WTC11 (cell line): Measurements from ENCODE around the gene ITK. TPM values are rescaled to one million over a fixed set of nuclear protein-coding genes. Genes with fewer than 3 reads are reported as not detected.

Experiments
- ATAC-seq: fragments of 200-7000 bp; cut with Tn5 transposase; 2 replicates; pipeline ENCODE4 v1.10.0; 2021; ENCODE audit warnings: mild to moderate bottlenecking, moderate library complexity
- CTCF ChIA-PET: fragments of 300-600 bp; sonication (Branson Sonifier 250); formaldehyde crosslinking; loops from one replicate; lab custom pipeline; 2021; ENCODE audit warnings: antibody characterized with exemption; lab: Charles Lee
- POLR2A ChIA-PET: fragments of 350-600 bp; sonication (Branson Sonifier 250); formaldehyde crosslinking; loops from one replicate; lab custom pipeline; 2021; ENCODE audit warnings: antibody characterized with exemption; lab: Charles Lee
- DNase-seq: peaks from one replicate; pipeline ENCODE4 v3.0.0; 2021; ENCODE audit warnings: low spot score
- H3K27ac Mint-ChIP-seq: 2 replicates; pipeline ENCODE4 v1.8.0; 2021; ENCODE audit warnings: mixed read lengths
- H3K27me3 Mint-ChIP-seq: 2 replicates; pipeline ENCODE4 v1.8.0; 2021; ENCODE audit warnings: low read depth, mild to moderate bottlenecking, moderate library complexity, mixed read lengths
- H3K36me3 Mint-ChIP-seq: 2 replicates; pipeline ENCODE4 v1.8.0; 2021; ENCODE audit warnings: mixed read lengths
- H3K4me1 Mint-ChIP-seq: 2 replicates; pipeline ENCODE4 v1.8.0; 2022; ENCODE audit warnings: mixed read lengths
- H3K4me3 Mint-ChIP-seq: 2 replicates; pipeline ENCODE4 v1.8.0; 2021; ENCODE audit warnings: mild to moderate bottlenecking, moderate library complexity, mixed read lengths
- H3K9me3 Mint-ChIP-seq: 2 replicates; pipeline ENCODE4 v1.8.0; 2021; ENCODE audit warnings: mixed read lengths
- ATF1 ChIP-seq: sonication (generic); formaldehyde crosslinking; IDR thresholded peaks from 2 replicates; pipeline ENCODE4 v1.8.1; 2023; ENCODE audit warnings: mild to moderate bottlenecking, moderate library complexity, missing genetic modification reagents
- ESRRA ChIP-seq: sonication (generic); formaldehyde crosslinking; IDR thresholded peaks from 2 replicates; pipeline ENCODE4 v1.8.1; 2022; ENCODE audit warnings: mild to moderate bottlenecking, missing genetic modification reagents, borderline replicate concordance
- ETV6 ChIP-seq: sonication (generic); formaldehyde crosslinking; IDR thresholded peaks from 2 replicates; pipeline ENCODE4 v1.8.1; 2022; ENCODE audit warnings: mild to moderate bottlenecking, missing genetic modification reagents
- FOXP1 ChIP-seq: sonication (generic); formaldehyde crosslinking; IDR thresholded peaks from 2 replicates; pipeline ENCODE4 v1.8.0; 2022; ENCODE audit warnings: missing genetic modification reagents, mild to moderate bottlenecking, moderate library complexity, borderline replicate concordance
- GRHL2 ChIP-seq: fragments of 250-450 bp; sonication (Bioruptor Pico); IDR thresholded peaks from 2 replicates; pipeline ENCODE4 v1.8.0; 2022; ENCODE audit warnings: mild to moderate bottlenecking, moderate library complexity; ENCODE audit not compliant: insufficient replicate concordance, severe bottlenecking
- KAT7 ChIP-seq: sonication (generic); formaldehyde crosslinking; IDR thresholded peaks from 2 replicates; pipeline ENCODE4 v1.8.1; 2023; ENCODE audit warnings: missing genetic modification reagents, mild to moderate bottlenecking, borderline replicate concordance
- MYBL2 ChIP-seq: sonication (generic); formaldehyde crosslinking; IDR thresholded peaks from 2 replicates; pipeline ENCODE4 v1.8.1; 2023; ENCODE audit warnings: mild to moderate bottlenecking, moderate library complexity, missing genetic modification reagents
- NFATC4 ChIP-seq: fragments of 250-450 bp; sonication (Bioruptor Pico); IDR thresholded peaks from 2 replicates; pipeline ENCODE4 v1.9.0; 2021; ENCODE audit warnings: mild to moderate bottlenecking
- OVOL2 ChIP-seq: fragments of 250-450 bp; sonication (Bioruptor Pico); IDR thresholded peaks from 2 replicates; pipeline ENCODE4 v1.9.0; 2021; ENCODE audit warnings: mild to moderate bottlenecking, borderline replicate concordance
- TEAD4 ChIP-seq: sonication (generic); formaldehyde crosslinking; IDR thresholded peaks from 2 replicates; pipeline ENCODE4 v1.8.0; 2022; ENCODE audit warnings: mild to moderate bottlenecking, missing genetic modification reagents
- ZBTB21 ChIP-seq: sonication (generic); formaldehyde crosslinking; IDR thresholded peaks from 2 replicates; pipeline ENCODE4 v1.8.1; 2023; ENCODE audit warnings: mild to moderate bottlenecking, missing genetic modification reagents, borderline replicate concordance
- total RNA-seq: library from RNA; stranded (reverse); gene quantifications from 3 replicates; pipeline ENCODE4 v1.2.3, GENCODE V29; 2021
- TF ChIP-seq, protein P1 (sequence below): fragments of 250-450 bp; sonication (Bioruptor Pico); IDR thresholded peaks from 2 replicates; pipeline ENCODE4 v1.9.0; 2021; ENCODE audit warnings: mild to moderate bottlenecking, borderline replicate concordance
- TF ChIP-seq, protein P2 (sequence below): sonication (generic); formaldehyde crosslinking; IDR thresholded peaks from 2 replicates; pipeline ENCODE4 v1.8.1; 2023; ENCODE audit warnings: mild to moderate bottlenecking, missing genetic modification reagents, borderline replicate concordance
- TF ChIP-seq, protein P3 (sequence below): sonication (generic); formaldehyde crosslinking; IDR thresholded peaks from 2 replicates; pipeline ENCODE4 v1.8.1; 2022; ENCODE audit warnings: low read depth, mild to moderate bottlenecking, moderate library complexity, missing genetic modification reagents, borderline replicate concordance
- TF ChIP-seq, protein P4 (sequence below): sonication (generic); formaldehyde crosslinking; conservative IDR thresholded peaks from 2 replicates; pipeline ENCODE4 v1.8.1; 2022; ENCODE audit warnings: mild to moderate bottlenecking, missing genetic modification reagents
- TF ChIP-seq, protein P5 (sequence below): sonication (generic); formaldehyde crosslinking; IDR thresholded peaks from 2 replicates; pipeline ENCODE4 v1.8.0; 2022; ENCODE audit warnings: missing genetic modification reagents

ITK gene
- total RNA-seq, 1 experiment from 2014 or later, result 0.52 TPM

DNA sequence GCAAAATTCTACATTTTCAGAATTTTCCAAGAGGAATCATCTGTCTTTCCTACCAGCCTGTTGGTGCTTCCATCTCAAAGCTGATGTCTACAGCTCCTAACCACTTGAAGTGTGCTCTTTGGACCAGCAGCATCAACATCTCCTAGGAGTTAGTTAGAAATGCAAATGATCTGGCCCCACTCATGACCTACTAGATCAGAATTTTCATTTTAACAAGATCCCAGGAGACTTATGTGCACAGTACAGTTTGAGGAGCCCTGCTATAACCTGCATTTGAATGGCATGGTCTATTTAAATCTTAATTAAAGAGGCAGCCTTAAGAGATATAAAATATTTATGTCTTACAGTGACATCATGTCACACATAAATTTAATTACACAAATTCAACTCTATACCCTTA, 33.8 kb downstream of the ITK start (continued):
- TF ChIP-seq, protein P1, sequence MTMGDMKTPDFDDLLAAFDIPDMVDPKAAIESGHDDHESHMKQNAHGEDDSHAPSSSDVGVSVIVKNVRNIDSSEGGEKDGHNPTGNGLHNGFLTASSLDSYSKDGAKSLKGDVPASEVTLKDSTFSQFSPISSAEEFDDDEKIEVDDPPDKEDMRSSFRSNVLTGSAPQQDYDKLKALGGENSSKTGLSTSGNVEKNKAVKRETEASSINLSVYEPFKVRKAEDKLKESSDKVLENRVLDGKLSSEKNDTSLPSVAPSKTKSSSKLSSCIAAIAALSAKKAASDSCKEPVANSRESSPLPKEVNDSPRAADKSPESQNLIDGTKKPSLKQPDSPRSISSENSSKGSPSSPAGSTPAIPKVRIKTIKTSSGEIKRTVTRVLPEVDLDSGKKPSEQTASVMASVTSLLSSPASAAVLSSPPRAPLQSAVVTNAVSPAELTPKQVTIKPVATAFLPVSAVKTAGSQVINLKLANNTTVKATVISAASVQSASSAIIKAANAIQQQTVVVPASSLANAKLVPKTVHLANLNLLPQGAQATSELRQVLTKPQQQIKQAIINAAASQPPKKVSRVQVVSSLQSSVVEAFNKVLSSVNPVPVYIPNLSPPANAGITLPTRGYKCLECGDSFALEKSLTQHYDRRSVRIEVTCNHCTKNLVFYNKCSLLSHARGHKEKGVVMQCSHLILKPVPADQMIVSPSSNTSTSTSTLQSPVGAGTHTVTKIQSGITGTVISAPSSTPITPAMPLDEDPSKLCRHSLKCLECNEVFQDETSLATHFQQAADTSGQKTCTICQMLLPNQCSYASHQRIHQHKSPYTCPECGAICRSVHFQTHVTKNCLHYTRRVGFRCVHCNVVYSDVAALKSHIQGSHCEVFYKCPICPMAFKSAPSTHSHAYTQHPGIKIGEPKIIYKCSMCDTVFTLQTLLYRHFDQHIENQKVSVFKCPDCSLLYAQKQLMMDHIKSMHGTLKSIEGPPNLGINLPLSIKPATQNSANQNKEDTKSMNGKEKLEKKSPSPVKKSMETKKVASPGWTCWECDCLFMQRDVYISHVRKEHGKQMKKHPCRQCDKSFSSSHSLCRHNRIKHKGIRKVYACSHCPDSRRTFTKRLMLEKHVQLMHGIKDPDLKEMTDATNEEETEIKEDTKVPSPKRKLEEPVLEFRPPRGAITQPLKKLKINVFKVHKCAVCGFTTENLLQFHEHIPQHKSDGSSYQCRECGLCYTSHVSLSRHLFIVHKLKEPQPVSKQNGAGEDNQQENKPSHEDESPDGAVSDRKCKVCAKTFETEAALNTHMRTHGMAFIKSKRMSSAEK (CRISPR knock-in tag), result no peak
- no peak for TF ChIP-seq ZBTB21 (CRISPR knock-in tag)

DNA sequence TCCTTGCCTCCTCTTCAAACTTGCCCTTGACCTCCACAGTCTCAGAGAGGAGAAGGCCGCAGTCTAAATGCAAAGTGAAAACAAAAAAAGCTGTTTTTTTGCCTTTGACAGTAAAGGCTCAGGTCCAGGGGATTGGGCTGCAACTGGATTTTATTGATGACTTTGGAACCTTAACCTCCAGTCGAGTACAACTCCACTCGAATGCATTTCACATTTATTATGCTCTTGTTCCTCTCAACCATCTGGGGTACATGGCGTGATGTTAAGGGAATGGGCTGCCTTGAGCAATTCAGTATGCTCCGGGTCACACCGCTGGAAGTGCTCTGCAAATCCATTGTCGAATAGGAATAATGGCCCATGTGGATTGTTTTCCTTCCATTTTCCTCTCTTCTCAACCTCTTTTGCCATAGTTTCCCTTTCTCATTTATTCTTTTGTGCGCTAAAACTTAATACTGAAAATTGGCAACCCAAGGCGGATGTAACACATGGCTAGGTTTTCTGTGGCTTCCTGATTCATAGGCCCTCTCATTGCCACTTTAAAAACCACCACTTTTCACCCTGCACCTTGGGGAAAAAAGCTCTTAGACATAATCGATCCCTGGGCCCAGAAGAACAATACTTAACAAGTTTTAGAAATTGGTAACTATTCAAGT, 34.3 kb downstream of the ITK start:
- H3K4me3 Mint-ChIP-seq, result no peak overlapping the region
- ChIA-PET POLR2A (no interaction called here), CTCF (no interaction called here)
- peaks cover 3% of the 10 kb centered on the region for H3K4me1 Mint-ChIP-seq
- no peaks in the 10 kb centered on the region for H3K36me3 Mint-ChIP-seq
- H3K9me3 Mint-ChIP-seq, result no peaks in the 10 kb centered on the region
- DNase-seq (no peak), ATAC-seq (no peak)
- no peak overlapping the region for H3K27ac Mint-ChIP-seq
- no peaks in the 10 kb centered on the region; the same call in 1 of the 2 replicates for H3K27me3 Mint-ChIP-seq
- no peak for TF ChIP-seq MYBL2 (CRISPR knock-in tag)
- TF ChIP-seq, protein P1 (CRISPR knock-in tag), result no peak
- TF ChIP-seq, protein P2, sequence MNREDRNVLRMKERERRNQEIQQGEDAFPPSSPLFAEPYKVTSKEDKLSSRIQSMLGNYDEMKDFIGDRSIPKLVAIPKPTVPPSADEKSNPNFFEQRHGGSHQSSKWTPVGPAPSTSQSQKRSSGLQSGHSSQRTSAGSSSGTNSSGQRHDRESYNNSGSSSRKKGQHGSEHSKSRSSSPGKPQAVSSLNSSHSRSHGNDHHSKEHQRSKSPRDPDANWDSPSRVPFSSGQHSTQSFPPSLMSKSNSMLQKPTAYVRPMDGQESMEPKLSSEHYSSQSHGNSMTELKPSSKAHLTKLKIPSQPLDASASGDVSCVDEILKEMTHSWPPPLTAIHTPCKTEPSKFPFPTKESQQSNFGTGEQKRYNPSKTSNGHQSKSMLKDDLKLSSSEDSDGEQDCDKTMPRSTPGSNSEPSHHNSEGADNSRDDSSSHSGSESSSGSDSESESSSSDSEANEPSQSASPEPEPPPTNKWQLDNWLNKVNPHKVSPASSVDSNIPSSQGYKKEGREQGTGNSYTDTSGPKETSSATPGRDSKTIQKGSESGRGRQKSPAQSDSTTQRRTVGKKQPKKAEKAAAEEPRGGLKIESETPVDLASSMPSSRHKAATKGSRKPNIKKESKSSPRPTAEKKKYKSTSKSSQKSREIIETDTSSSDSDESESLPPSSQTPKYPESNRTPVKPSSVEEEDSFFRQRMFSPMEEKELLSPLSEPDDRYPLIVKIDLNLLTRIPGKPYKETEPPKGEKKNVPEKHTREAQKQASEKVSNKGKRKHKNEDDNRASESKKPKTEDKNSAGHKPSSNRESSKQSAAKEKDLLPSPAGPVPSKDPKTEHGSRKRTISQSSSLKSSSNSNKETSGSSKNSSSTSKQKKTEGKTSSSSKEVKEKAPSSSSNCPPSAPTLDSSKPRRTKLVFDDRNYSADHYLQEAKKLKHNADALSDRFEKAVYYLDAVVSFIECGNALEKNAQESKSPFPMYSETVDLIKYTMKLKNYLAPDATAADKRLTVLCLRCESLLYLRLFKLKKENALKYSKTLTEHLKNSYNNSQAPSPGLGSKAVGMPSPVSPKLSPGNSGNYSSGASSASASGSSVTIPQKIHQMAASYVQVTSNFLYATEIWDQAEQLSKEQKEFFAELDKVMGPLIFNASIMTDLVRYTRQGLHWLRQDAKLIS (CRISPR knock-in tag), result no peak
- TF ChIP-seq, protein P3, sequence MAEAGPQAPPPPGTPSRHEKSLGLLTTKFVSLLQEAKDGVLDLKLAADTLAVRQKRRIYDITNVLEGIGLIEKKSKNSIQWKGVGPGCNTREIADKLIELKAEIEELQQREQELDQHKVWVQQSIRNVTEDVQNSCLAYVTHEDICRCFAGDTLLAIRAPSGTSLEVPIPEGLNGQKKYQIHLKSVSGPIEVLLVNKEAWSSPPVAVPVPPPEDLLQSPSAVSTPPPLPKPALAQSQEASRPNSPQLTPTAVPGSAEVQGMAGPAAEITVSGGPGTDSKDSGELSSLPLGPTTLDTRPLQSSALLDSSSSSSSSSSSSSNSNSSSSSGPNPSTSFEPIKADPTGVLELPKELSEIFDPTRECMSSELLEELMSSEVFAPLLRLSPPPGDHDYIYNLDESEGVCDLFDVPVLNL, result no peak
- no peak for TF ChIP-seq OVOL2 (CRISPR knock-in tag)
- no peak for TF ChIP-seq ATF1 (CRISPR knock-in tag)
- TF ChIP-seq, protein P4, sequence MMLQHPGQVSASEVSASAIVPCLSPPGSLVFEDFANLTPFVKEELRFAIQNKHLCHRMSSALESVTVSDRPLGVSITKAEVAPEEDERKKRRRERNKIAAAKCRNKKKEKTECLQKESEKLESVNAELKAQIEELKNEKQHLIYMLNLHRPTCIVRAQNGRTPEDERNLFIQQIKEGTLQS (CRISPR knock-in tag), result no peak
- no peak for TF ChIP-seq GRHL2 (CRISPR knock-in tag)
- TF ChIP-seq ETV6 (CRISPR knock-in tag), result no peak
- no peak for TF ChIP-seq ESRRA (CRISPR knock-in tag)
- no peak for TF ChIP-seq NFATC4
- TF ChIP-seq TEAD4 (CRISPR knock-in tag), result no peak
- TF ChIP-seq FOXP1 (CRISPR knock-in tag), result no peak
- TF ChIP-seq, protein P5, sequence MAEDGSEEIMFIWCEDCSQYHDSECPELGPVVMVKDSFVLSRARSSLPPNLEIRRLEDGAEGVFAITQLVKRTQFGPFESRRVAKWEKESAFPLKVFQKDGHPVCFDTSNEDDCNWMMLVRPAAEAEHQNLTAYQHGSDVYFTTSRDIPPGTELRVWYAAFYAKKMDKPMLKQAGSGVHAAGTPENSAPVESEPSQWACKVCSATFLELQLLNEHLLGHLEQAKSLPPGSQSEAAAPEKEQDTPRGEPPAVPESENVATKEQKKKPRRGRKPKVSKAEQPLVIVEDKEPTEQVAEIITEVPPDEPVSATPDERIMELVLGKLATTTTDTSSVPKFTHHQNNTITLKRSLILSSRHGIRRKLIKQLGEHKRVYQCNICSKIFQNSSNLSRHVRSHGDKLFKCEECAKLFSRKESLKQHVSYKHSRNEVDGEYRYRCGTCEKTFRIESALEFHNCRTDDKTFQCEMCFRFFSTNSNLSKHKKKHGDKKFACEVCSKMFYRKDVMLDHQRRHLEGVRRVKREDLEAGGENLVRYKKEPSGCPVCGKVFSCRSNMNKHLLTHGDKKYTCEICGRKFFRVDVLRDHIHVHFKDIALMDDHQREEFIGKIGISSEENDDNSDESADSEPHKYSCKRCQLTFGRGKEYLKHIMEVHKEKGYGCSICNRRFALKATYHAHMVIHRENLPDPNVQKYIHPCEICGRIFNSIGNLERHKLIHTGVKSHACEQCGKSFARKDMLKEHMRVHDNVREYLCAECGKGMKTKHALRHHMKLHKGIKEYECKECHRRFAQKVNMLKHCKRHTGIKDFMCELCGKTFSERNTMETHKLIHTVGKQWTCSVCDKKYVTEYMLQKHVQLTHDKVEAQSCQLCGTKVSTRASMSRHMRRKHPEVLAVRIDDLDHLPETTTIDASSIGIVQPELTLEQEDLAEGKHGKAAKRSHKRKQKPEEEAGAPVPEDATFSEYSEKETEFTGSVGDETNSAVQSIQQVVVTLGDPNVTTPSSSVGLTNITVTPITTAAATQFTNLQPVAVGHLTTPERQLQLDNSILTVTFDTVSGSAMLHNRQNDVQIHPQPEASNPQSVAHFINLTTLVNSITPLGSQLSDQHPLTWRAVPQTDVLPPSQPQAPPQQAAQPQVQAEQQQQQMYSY (CRISPR knock-in tag), result no peak
- no peak for TF ChIP-seq KAT7 (CRISPR knock-in tag)
